SK-MEL-5 (cell line): ENCODE data around the gene SNX19. TPM values are rescaled to one million over a fixed set of nuclear protein-coding genes. Genes with fewer than 3 reads are reported as not detected.
"Not testable (repeated sequence)": the region's sequence is repeated elsewhere in the genome, so short reads cannot be mapped to it uniquely, and the experiment has no call there.

Experiments used
- DNase-seq: peaks from one replicate; pipeline ENCODE4 v3.0.0-alpha.2; 2016; ENCODE audit warnings: low read depth, low spot score
- in situ Hi-C: cut with HindIII; loops from 2 replicates; pipeline ENCODE4 v1.10.0; 2016; ENCODE audit warnings: low sequenced_read_pairs, high pct_unique_total_duplicates, low pct_unique_long_range_greater_than_20kb
- polyA plus RNA-seq, 2 experiments: library from polyadenylated mRNA; depleted of rRNA; stranded (reverse); fragments of >200 nt; gene quantifications; 2 replicates each; pipeline ENCODE4 v1.2.3, GENCODE V29; 2015
- total RNA-seq: library from RNA; depleted of rRNA; stranded (reverse); fragments of >200 nt; shearing (Covaris generic); gene quantifications from 2 replicates; pipeline ENCODE4 v1.2.3, GENCODE V29; 2014; rRNA removed

Gene SNX19, protein sequence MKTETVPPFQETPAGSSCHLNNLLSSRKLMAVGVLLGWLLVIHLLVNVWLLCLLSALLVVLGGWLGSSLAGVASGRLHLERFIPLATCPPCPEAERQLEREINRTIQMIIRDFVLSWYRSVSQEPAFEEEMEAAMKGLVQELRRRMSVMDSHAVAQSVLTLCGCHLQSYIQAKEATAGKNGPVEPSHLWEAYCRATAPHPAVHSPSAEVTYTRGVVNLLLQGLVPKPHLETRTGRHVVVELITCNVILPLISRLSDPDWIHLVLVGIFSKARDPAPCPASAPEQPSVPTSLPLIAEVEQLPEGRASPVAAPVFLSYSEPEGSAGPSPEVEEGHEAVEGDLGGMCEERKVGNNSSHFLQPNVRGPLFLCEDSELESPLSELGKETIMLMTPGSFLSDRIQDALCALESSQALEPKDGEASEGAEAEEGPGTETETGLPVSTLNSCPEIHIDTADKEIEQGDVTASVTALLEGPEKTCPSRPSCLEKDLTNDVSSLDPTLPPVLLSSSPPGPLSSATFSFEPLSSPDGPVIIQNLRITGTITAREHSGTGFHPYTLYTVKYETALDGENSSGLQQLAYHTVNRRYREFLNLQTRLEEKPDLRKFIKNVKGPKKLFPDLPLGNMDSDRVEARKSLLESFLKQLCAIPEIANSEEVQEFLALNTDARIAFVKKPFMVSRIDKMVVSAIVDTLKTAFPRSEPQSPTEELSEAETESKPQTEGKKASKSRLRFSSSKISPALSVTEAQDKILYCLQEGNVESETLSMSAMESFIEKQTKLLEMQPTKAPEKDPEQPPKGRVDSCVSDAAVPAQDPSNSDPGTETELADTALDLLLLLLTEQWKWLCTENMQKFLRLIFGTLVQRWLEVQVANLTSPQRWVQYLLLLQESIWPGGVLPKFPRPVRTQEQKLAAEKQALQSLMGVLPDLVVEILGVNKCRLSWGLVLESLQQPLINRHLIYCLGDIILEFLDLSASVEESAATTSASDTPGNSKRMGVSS
- total RNA-seq: 56.8 and 57.1 TPM in 2 replicates
- polyA plus RNA-seq (2015; cell fraction: cytosol; rRNA removed): 64.5 and 82.3 TPM in 2 replicates
- 52.8 and 60.5 TPM in 2 replicates for polyA plus RNA-seq (2015; cell fraction: nucleus; rRNA removed)

DNA sequence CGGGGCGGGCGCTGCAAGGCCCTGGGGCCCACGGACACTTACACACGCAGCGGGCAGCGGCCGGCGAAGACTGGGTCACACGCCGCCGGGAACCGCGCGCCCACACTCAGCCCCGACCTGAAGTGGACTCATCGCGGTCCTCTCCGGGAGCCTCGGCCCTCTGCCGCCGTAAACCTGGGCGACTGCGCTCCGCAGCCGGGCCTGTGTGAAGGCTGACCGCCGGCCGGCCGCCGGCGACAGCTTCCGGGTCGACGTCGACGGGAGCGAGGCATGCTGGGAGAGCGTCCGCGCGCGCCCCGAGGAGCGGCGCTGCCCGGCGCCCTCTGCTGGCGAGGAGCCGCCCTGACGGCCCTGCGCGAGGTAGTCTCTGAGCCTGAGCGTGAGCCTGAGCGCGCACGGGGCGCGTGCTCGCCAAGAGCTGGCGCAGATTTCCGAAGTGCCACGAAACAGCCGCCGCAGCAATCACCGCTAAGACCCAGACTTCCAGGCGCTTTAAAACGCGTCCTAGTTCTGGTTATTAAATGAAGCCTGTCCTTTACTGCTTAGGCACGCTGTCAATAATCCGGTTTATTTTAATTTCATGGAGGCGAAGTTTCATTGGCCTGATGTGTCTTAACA is at the start of gene SNX19:
Gene SNX19, minus strand, starts transcription at position 242 of the 618 bp plus-strand sequence. CDS start 540 bp downstream, outside the sequence.
- peak; percentile 82 for DNase-seq
- in situ Hi-C loops: no loop called here

DNA sequence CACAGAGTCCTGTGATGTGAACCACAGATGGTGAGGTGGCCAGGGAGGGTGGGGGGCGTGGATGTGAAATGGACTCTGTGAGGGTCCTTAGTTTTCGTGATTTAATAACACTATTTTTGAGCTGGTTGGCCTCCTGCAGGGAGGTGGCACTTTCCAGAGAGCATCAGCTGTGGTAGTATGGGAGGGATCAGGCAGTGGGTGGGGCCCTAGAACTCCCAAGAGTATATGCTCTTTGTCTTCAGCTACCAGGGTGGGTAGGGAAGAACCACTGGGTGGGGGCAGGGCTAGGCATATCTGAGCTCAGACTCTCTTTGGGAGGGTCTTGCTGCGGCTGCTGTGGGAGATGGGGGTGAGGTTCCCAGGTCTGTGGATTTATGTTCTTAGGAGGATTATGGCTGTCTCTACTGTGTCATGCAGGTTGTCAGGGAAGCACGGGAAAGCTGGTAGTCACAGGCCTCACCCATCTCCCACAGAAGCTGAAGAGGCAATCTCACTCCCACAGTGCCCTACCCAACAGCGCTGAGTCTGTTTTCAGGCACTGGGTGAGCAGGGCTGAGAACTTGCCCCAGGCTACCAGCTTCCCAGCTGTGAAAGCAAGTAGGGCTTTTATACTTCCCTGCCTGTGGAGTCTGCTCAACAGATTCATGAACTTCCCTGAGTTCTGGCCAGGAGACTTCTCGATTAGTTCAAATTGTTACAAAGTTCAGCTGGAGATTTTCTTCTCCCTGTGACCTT is 47.9 kb upstream of the SNX19 start:
- peak; percentile 31 for DNase-seq
- in situ Hi-C loops: no loop called here

DNA sequence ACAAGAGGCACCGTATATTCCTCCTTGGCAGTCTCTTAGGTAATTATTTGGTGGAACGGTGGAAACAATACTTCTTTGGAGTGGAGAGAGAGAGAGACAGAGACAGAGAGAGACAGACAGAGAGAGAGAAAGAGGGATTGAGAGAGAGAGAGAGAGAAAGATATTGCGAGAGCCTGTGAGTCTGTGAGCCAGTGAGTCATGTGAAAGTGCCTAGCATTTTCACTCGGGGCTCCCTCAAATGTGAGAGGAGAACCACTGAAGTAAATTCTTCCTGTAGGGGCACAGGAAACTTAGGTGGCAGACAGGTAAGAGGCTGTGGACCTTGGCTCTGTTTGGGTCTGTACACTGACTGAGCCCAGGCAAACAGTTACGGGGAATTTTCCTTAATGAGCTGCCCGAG is 31.6 kb upstream of the SNX19 start:
- no peak for DNase-seq
- in situ Hi-C loops: no loop called here

DNA sequence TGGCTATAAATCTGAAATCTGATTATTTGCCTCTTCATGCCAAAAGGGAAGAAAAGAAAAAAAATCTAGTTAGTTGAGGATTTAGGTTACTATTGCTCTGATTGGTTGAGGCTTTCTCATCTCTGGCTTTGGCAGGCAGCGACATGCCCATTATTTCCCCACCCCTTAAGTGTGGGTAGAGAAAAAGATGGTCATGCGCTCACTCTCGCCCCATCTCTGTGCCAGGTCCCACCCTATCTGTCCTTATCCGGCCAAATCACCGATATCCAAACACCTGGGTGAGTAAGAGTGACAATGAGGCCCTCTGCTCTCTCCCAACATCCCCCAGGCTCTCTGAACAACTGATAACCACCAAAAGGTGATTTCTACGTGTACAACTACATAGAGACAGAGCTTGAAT is 31.2 kb upstream of the SNX19 start:
- in situ Hi-C loops: no loop called here
- no peak for DNase-seq

DNA sequence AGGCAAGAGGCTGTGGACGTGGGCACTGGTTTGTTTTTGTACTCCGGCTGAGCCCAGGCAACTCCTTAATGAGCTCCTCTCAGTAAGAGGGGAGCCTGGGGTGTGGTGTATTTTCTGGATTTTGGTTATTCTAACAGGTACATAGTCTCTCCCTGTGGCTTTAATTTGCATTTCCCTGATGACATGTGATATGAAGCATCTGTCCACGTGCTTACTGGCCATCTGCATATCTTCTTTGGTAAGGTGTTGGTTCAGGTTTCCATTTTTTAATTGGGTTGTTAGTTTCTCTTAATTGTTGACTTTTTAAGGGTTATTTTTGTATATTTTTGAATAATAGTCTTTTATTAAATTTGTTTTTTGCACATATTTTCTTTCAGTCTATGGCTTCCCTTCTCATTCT is 30.8 kb upstream of the SNX19 start:
- in situ Hi-C loops: no loop called here
- DNase-seq: no peak

DNA sequence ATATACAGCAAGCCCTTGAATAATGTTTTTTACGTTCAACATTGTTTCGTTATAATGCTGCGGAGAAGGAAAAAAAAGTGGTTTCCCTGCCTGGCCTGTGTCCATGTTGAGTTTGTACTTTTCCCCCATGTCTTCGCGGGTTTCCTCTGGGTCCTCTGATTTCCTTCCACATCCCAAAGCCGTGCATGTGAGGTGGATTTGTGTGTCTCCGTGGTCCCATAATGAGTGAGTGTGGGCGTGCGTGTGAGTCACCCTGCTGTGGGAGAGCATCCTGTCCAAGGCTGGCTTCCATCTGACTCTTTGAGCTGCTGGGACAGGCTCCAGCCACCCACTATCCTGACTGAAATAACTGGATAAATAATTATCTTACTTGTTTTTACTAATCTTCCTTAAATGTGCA is 29.6 kb upstream of the SNX19 start:
- in situ Hi-C loops: no loop called here
- no peak for DNase-seq

- DNase-seq: no peak
Observed at GRCh38 chr11:130940706-130941105, 24.4 kb upstream of the SNX19 start.

DNA sequence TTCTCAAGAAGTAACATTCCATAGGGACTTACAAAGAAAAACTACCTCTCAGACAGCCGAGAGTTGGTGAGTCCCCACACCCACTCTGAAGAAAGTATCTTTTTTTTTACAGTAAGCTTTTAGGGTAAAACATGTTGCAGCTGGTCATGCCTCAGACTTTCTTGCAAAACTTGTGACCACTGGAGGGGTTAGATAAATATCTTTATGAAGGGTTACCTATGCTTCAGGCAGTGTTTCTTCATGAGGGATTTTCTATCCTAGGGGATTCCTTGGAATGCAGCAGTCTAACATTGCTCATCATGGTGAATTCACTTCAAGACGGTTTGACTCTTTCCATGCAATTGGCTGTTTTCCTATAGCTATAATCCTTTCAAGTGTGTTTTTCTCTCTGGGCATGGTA is 20.8 kb upstream of the SNX19 start:
- DNase-seq: no peak
- in situ Hi-C loops: no loop called here

More at GRCh38 chr11:130940706-130941105, 24.4 kb upstream of the SNX19 start:
- in situ Hi-C loops: no loop called here

- DNase-seq: no peak
- in situ Hi-C loops: no loop called here
Observed at GRCh38 chr11:130932086-130932712, 15.9 kb upstream of the SNX19 start.

DNA sequence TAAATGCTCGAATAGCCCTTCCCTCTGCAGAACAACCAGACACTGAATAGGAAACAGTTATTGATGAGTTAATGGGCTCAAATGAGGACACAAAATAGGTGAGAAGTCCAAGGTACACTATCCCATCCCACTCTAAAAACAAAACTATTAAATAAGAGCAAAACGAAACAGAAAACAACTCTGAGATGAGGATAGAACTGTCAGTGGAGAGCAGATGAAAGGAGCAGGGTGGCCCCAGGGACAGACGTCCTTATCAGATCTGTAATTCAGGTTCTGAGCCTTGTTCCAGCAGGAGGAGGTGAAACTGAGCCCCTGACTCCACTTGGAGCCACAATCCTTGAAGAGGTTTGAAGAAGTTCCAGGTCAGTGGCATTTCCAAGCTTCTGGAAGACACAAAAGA is 8.5 kb upstream of the SNX19 start:
- in situ Hi-C loops: no loop called here
- DNase-seq: no peak

DNA sequence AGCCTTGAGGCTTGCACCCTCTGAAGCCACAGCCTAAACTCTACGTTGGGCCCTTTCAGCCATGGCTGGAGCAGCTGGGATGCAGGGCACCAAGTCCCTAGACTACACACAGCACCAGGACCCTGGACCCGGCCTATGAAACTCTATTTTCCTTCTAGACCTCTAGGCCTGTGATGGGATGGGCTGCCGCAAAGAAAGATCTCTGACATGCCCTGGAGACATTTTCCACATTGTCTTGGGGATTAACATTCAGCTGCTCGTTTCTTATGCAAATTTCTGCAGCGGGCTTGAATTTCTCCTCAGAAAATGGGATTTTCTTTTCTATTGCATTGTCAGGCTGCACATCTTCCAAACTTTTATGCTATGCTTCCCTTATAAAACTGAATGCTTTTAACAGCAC is 4.3 kb upstream of the SNX19 start:
- DNase-seq, in situ Hi-C loops: not testable (repeated sequence)

DNA sequence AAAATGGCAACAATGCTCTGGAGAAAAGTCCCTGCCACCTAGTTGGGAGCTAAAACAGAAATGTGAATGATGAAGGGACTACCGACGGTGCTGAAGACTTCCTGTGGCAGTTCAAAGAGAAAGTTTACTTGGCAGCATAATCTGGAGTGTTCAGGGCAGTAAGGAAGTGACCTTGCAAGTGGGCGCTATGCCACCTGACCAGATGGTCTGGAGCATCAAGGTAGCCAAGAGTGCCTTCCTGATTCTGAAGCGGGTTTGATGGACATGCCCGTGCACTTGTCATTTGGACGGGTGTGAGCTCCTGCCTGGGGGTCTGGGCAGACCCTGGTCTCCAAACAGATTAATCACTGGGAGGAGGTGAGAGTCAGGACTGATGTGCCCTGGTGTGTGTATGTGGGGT is 1.8 kb upstream of the SNX19 start:
- no peak for DNase-seq
- in situ Hi-C loops: no loop called here

DNA sequence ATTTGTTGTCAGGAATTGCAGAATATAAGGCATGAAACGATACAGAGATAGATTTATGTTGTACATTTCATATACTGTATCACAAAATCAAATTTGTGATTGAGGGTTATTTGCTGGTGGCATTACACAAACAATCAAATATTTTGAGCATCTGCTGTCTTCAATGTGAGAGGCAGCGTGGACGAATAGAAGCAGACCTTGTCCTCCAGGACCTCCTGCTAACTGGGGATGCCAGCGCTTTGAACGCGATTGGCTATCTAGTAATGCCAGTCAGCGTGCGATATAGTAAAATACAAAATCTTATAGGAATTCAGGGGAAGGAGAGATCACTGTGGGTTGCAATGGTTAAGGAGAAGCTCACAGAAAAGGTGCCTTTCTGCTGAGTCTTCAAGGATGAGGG is 631 bp upstream of the SNX19 start:
- in situ Hi-C loops: no loop called here
- DNase-seq: no peak

DNA sequence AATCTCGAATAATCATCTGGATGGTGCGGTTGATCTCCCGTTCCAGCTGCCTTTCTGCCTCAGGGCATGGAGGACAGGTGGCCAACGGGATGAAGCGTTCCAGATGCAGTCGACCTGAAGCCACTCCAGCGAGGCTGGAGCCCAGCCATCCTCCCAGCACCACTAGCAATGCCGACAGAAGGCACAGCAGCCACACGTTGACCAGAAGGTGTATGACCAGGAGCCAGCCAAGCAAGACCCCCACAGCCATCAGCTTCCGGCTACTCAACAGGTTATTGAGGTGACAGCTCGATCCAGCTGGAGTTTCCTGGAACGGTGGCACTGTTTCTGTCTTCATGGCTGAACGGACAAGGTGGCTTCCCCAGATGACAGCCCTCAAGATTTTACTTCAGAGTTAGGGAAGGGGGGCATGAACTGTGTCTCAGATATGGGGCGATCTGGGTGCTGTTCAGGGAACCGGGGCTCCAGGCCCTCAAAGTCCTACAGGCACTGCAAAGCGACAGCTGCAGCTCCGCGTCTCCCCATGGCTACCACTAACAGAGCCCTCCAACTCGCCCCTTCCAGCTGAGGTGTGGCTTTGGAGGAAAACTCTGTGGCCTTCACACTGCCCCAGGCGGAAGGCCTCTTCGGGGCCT is 559 bp downstream of the SNX19 start:
- in situ Hi-C loops: no loop called here
- no peak for DNase-seq

DNA sequence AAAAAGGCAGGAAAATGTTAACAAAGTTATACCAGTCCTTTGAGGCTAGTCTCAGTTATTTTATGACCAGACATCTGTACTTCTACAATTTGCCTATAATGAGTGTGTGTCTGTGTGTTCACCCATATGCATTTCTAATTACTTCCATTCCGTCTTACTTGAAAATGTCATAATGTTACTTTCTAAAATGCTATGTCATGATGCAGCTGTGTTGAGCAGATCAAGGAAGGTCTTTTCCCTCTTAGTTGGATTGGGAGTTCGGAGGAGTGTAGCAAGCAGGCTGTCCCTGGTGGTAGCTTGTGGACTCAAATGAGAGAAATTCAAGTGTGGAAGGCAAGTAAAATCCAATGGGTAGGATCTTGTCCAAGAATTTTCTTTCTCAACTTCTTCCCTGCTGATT is 3.0 kb downstream of the SNX19 start:
- DNase-seq: no peak
- in situ Hi-C loops: no loop called here

- DNase-seq: no peak
- in situ Hi-C loops: no loop called here
Observed at GRCh38 chr11:130912552-130912951, 3.7 kb downstream of the SNX19 start.
